Measurements from ENCODE around the gene MYL3.
"Not testable (repeated sequence)": the region's sequence is repeated elsewhere in the genome, so short reads cannot be mapped to it uniquely, and the experiment has no call there.

MYL3 gene

GRCh38 chr3:46821553-46821952, 41.7 kb downstream of the MYL3 start:
- no peak for DNase-seq

DNA sequence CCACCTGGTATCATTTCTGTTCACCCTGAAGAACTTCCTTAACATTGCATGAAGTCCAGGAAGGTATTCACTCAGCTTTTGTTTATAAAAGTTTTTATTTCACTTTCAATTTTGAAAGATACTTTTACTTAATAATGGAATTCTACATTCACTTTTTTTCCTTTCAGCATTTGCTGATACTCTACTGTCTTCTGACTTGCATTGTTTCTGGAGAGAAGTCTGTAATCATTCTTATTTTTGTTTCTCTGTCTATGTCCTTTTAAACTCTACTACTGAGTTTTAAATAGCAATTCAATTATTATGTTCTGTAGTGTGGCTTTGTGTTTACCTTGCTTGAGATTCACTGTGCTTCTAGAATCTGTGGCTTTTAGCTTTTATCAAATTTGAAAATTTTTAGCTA, 42.4 kb downstream of the MYL3 start:
- no peak for DNase-seq

- DNase-seq = no peak
Measured at GRCh38 chr3:46812237-46812791, 50.9 kb downstream of the MYL3 start.

DNA sequence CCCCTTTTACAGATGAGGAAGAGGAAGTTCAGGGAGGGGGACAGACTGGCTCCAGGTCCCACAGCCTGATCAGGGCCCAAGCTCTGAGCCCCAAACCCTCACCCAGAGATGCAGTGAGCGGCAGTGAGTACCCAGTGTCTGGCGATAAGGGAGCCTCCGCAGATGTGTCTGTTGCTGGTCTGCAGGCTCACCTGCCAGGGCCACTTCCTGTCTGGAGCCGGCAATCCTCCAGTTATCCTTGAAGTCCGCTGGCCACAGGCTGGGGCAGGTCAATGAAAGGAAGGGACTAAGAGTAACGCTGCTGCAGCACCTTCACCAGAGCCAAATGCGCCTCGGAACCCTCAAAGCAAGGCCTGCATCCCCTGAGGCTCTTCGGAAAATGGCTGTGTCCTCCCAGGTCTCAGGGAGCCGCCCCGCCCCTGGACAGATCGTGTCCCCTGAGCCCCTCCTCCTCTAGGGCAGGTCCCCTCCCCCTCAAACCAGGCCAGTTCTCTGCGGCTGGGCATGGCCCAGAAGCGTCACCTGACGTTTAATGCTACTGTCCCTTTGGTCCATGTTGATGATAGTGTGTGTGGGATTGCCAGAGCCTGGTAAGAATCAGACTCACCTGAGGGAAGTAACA, 51.5 kb downstream of the MYL3 start:
- DNase-seq = no peak

GRCh38 chr3:46808766-46809165, 54.5 kb downstream of the MYL3 start:
- DNase-seq = not testable (repeated sequence)

Data from kidney glomerular epithelial cell (primary cell).